K562 (cell line): Measurements from ENCODE around the gene ZAP70. TPM values are rescaled to one million over a fixed set of nuclear protein-coding genes. Genes with fewer than 3 reads are reported as not detected.

Experiments used
- BACH1 ChIP-seq: fragments of 200-800 bp; sonication (Bioruptor generic); IDR thresholded peaks from 2 replicates; pipeline ENCODE4 v1.6.1; 2016; ENCODE audit warnings: missing genetic modification characterization, missing compliant biosample characterization
- CBFA2T3 ChIP-seq: fragments of 450-650 bp; IDR thresholded peaks from 2 replicates; pipeline ENCODE4 v1.6.1; 2017
- CCAR2 ChIP-seq: fragments of 200-400 bp; formaldehyde crosslinking; IDR thresholded peaks from 2 replicates; pipeline ENCODE4 v1.6.1; 2017; ENCODE audit warnings: mild to moderate bottlenecking, low read depth, low read length
- ELF2 ChIP-seq: fragments of 250-450 bp; sonication (Bioruptor Pico); IDR thresholded peaks from 2 replicates; pipeline ENCODE4 v1.5.0; 2021; ENCODE audit warnings: mild to moderate bottlenecking
- ERF ChIP-seq: fragments of 450-650 bp; formaldehyde crosslinking; IDR thresholded peaks from 2 replicates; pipeline ENCODE4 v1.4.0; 2020; ENCODE audit warnings: mild to moderate bottlenecking, mixed read lengths
- ESRRB ChIP-seq: fragments of 250-450 bp; sonication (Bioruptor Pico); IDR thresholded peaks from 2 replicates; pipeline ENCODE4 v1.5.0; 2020; ENCODE audit warnings: mild to moderate bottlenecking, moderate library complexity, borderline replicate concordance
- FIP1L1 ChIP-seq: fragments of 200-400 bp; formaldehyde crosslinking; IDR thresholded peaks from 2 replicates; pipeline ENCODE4 v1.6.1; 2018; ENCODE audit warnings: mild to moderate bottlenecking, low read depth, low read length; ENCODE audit not compliant: poor library complexity, severe bottlenecking
- HOXB6 ChIP-seq: fragments of 250-450 bp; sonication (Bioruptor Pico); IDR thresholded peaks from 2 replicates; pipeline ENCODE4 v1.5.1; 2022; ENCODE audit warnings: mild to moderate bottlenecking, borderline replicate concordance
- MCM2 ChIP-seq: fragments of 450-650 bp; IDR thresholded peaks from 2 replicates; pipeline ENCODE4 v1.6.1; 2017; ENCODE audit warnings: low read depth, mild to moderate bottlenecking
- MEF2D ChIP-seq: conservative IDR thresholded peaks from 2 replicates; pipeline ENCODE4 v1.6.1; 2016; ENCODE audit warnings: low read depth, missing genetic modification characterization, missing compliant biosample characterization
- MYC ChIP-seq, 2 experiments: fragments of 250-450 bp in 1 of 2; sonication (Bioruptor Pico) in 1 of 2; IDR thresholded peaks; 2 replicates each; pipeline versions ENCODE4 v1.5.1 to v1.6.1; 2012 to 2021; ENCODE audit warnings: low read depth in 2 of 2, borderline replicate concordance in 1 of 2, improper control_type of control experiment in 1 of 2, low read length in 1 of 2, mild to moderate bottlenecking in 1 of 2, moderate library complexity in 1 of 2
- MYNN ChIP-seq, 2 experiments: sonication (generic); formaldehyde crosslinking in 1 of 2; IDR thresholded peaks; 2 replicates each; pipeline versions ENCODE4 v1.5.0 to v1.6.1; 2016 to 2020; ENCODE audit warnings: antibody characterized with exemption in 1 of 2, missing genetic modification reagents in 1 of 2
- NELFE ChIP-seq: IDR thresholded peaks from 2 replicates; pipeline ENCODE4 v1.6.1; 2011; ENCODE audit warnings: mild to moderate bottlenecking; ENCODE audit not compliant: insufficient read depth, insufficient read length
- NKRF ChIP-seq: fragments of 450-650 bp; IDR thresholded peaks from 2 replicates; pipeline ENCODE4 v1.6.1; 2016; ENCODE audit warnings: borderline replicate concordance
- PHF21A ChIP-seq: fragments of 450-650 bp; IDR thresholded peaks from 2 replicates; pipeline ENCODE4 v1.6.1; 2017; ENCODE audit warnings: low read depth, borderline replicate concordance
- PPARD ChIP-seq: fragments of 250-450 bp; sonication (Bioruptor Pico); IDR thresholded peaks from 2 replicates; pipeline ENCODE4 v1.8.0; 2022; ENCODE audit warnings: inconsistent platforms, mild to moderate bottlenecking, moderate library complexity
- RNF2 ChIP-seq: sonication (generic); IDR thresholded peaks from 2 replicates; pipeline ENCODE4 v1.6.1; 2016
- SLC30A9 ChIP-seq: fragments of 250-450 bp; sonication (Bioruptor Pico); IDR thresholded peaks from 2 replicates; pipeline ENCODE4 v1.8.0; 2022; ENCODE audit warnings: mild to moderate bottlenecking, moderate library complexity
- SMAD4 ChIP-seq: fragments of 250-450 bp; sonication (Bioruptor Pico); conservative IDR thresholded peaks from 2 replicates; pipeline ENCODE4 v1.8.0; 2021; ENCODE audit warnings: inconsistent platforms, mild to moderate bottlenecking, moderate library complexity
- SP2 ChIP-seq: IDR thresholded peaks from 2 replicates; pipeline ENCODE4 v1.6.1; 2011; ENCODE audit warnings: mild to moderate bottlenecking, low read depth, low read length, moderate library complexity; ENCODE audit not compliant: poor library complexity, severe bottlenecking; ENCODE audit errors: extremely low read depth
- SRSF3 ChIP-seq: fragments of 200-400 bp; formaldehyde crosslinking; IDR thresholded peaks from 2 replicates; pipeline ENCODE4 v1.6.1; 2016; ENCODE audit warnings: mild to moderate bottlenecking, low read length, moderate library complexity; ENCODE audit not compliant: insufficient read depth
- TCF3 ChIP-seq: sonication (generic); formaldehyde crosslinking; IDR thresholded peaks from 2 replicates; pipeline ENCODE4 v1.4.0; 2020; ENCODE audit warnings: mild to moderate bottlenecking, missing genetic modification reagents
- TGIF2 ChIP-seq: sonication (generic); formaldehyde crosslinking; IDR thresholded peaks from 2 replicates; pipeline ENCODE4 v1.8.1; 2022; ENCODE audit warnings: mild to moderate bottlenecking, missing genetic modification reagents, moderate library complexity
- ZNF274 ChIP-seq: IDR thresholded peaks from 2 replicates; pipeline ENCODE4 v1.6.1; 2011; ENCODE audit warnings: low read depth, mild to moderate bottlenecking, low read length, moderate library complexity, borderline replicate concordance
- ZSCAN29 ChIP-seq: fragments of 450-650 bp; IDR thresholded peaks from 2 replicates; pipeline ENCODE4 v1.6.1; 2017
- polyA plus RNA-seq, 8 experiments: library from polyadenylated mRNA; depleted of rRNA in 4 of 8; stranded (reverse) in 5 of 8; unstranded in 3 of 8; fragments of >200 nt; fragmentation: Nextera tagmentation in 2 of 8; fragmentation: Illumina TruSeq in 1 of 8; extraction: Ambion mirVana in 2 of 8; extraction: Trizol in 1 of 8; gene quantifications; 2 replicates each; pipeline versions ENCODE4 v1.2.1 to v1.2.3, GENCODE V29; 2011 to 2014; ENCODE audit warnings: inconsistent platforms in 1 of 8, missing spikeins in 1 of 8
- total RNA-seq, 7 experiments: library from RNA; depleted of rRNA in 6 of 7; stranded (reverse); fragments of >200 nt in 6 of 7; fragmentation: Illumina TruSeq in 2 of 7; extraction: Trizol in 2 of 7; gene quantifications; 2 replicates each; pipeline versions ENCODE4 v1.2.1 to v1.2.3, GENCODE V29; 2011 to 2021; ENCODE audit warnings: low replicate concordance in 1 of 7

Gene ZAP70
- total and polyA plus RNA-seq, 9 of the 15 experiments (the other 6 are each of a cell fraction or from before 2014, with no cell fraction given), result 0.06 to 0.80 (median 0.21) TPM; not detected in 1

DNA sequence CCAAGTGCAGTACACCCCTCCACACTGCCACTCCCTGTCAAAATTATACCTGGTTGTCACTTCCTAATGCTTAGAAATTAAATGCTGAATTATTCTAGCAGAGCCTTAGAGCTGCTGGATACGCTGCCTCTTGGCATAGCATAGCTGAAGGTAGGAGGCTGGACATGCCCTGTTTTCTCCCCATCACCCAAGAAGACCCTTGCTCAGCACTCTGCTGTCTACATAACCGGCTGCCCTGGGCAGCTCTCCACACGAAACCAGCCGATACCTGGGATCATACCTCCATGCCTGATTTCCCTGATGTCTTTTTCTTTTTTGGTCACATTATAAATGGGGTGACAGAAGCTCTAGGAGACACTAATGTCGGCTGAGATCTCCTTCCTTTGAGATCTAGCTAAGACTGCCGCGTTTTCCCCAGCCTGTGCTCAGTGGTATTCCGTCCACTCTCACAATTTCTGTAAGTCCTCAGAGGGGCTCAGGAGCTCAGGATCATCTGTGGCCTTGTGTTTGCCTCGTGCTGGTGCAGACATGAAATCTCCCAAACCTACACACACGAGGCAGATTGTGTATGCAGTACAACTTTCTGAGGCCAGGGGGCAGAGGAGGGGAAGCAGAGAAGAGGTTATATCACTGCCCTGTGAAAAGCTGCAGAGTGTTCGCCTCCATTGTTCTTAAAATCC is 13.5 kb upstream of the ZAP70 start (continued):
- TF ChIP-seq NELFE (no peak), SLC30A9 (CRISPR knock-in tag) (no peak), MEF2D (tag) (no peak), ESRRB (CRISPR knock-in tag) (no peak), PPARD (CRISPR knock-in tag) (no peak), RNF2 (no peak), TCF3 (CRISPR knock-in tag) (no peak), SP2 (no peak), PHF21A (no peak), MYC (IDR thresholded peaks at IDR 0.05; ENCODE audit: low read depth, low read length) (peak; percentile 82), MYC (CRISPR knock-in tag; IDR thresholded peaks at IDR 0.05; ENCODE audit: borderline replicate concordance, low read depth) (no peak), HOXB6 (no peak), SRSF3 (no peak), SMAD4 (CRISPR knock-in tag) (peak; percentile 55; the same call in 1 of the 2 replicates), FIP1L1 (no peak), ERF (CRISPR knock-in tag) (no peak), ZSCAN29 (no peak), MYNN (IDR thresholded peaks at IDR 0.05) (no peak), MYNN (CRISPR knock-in tag; IDR thresholded peaks at IDR 0.05) (no peak), MCM2 (no peak), NKRF (no peak), ELF2 (CRISPR knock-in tag) (no peak), TGIF2 (no peak), ZNF274 (no peak), BACH1 (no peak), CBFA2T3 (no peak), CCAR2 (no peak)
